Measurements from ENCODE around the gene TMC5.

DNA sequence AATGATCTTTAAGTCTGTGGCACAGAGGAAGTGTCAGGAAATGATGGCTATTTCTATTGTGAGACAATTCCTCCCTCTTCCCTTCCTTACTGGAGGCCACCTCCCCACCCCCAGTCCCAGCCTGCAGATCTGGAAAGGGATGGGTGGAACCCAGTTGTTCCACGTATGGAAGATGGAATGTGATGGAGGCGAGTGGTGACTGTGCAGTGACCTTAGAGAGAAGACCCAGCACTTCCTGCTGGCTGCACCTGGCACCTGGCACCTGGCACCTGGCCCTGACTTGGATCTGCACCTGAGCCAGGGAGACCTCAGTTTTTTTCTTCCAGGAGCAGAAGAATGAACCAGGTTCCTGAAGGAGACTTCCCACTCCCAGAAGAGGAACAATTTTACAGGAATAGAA lies 33.0 kb upstream of the TMC5 start:
- TF ChIP-seq, protein P1, sequence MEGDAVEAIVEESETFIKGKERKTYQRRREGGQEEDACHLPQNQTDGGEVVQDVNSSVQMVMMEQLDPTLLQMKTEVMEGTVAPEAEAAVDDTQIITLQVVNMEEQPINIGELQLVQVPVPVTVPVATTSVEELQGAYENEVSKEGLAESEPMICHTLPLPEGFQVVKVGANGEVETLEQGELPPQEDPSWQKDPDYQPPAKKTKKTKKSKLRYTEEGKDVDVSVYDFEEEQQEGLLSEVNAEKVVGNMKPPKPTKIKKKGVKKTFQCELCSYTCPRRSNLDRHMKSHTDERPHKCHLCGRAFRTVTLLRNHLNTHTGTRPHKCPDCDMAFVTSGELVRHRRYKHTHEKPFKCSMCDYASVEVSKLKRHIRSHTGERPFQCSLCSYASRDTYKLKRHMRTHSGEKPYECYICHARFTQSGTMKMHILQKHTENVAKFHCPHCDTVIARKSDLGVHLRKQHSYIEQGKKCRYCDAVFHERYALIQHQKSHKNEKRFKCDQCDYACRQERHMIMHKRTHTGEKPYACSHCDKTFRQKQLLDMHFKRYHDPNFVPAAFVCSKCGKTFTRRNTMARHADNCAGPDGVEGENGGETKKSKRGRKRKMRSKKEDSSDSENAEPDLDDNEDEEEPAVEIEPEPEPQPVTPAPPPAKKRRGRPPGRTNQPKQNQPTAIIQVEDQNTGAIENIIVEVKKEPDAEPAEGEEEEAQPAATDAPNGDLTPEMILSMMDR (IDR thresholded peaks at IDR 0.05), result no peak
- TF ChIP-seq ZFX (IDR thresholded peaks at IDR 0.05; ENCODE audit: borderline replicate concordance), result no peak

Measured in 22Rv1 (cell line).